Measurements from ENCODE around the gene AKAP11. TPM values are rescaled to one million over a fixed set of nuclear protein-coding genes. Genes with fewer than 3 reads are reported as not detected.
"Not testable (repeated sequence)": the region's sequence is repeated elsewhere in the genome, so short reads cannot be mapped to it uniquely, and the experiment has no call there.

Gene AKAP11
- 23.2 TPM for polyA plus RNA-seq (ENCODE audit: insufficient read length)

DNA sequence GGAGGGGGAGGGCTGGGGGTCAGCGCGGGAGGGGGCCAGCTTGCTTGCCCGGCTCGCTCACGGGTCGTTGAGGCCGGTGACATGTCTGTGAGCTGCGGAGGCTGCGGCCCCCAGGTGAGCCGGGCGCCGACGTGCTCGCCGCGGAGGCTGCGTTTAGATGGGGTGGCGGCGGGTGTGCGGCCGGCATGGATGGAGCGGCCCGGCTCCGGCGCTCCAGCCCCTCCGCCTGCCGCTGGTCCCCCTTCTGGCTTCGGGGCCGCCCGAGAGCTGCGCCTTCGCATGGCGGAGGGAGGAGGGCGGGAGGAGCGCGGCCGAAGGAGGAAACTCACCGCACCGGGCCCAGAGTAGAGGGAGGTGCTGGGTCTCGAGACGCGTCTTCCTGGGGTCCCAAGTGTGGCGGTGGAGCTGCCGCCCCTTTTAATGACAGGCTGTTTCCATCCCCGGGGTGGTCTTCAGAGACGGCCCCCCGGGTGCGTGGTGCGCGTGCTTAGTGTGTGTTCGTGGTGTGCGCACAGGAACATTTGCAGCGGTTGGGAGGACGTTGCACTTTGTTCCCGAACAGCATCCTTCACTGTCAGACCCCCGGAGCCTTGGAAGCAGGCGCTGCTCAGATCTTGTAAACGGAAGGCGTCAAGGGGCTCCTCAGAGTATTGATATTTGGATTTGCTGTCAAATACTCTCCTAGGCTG lies at the start of gene AKAP11:
Gene AKAP11, plus strand, starts transcription at position 38 of the 689 bp plus-strand sequence. CDS start 14,197 bp downstream, outside the sequence.
- DNase-seq (ENCODE audit: low read depth) = no peak

DNA sequence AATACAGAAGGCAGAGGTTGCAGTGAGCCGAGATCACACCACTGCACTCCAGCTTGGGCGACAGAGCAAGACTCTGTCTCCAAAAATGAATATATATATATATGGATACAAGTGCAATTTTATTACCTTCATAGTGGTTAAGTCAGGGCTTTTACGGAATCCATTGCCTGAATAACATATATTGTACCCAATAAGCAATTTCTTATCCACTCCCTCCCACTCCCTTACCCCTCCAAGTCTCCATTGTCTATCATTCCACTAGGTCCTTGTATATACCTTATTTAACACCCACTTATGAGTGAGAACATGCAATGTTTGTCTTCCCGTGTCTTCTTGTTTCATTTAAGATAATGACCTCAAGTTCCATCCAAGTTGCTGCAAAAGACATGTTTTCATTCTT lies 48.3 kb upstream of the AKAP11 start:
- no peak for DNase-seq (ENCODE audit: low read depth)

DNA sequence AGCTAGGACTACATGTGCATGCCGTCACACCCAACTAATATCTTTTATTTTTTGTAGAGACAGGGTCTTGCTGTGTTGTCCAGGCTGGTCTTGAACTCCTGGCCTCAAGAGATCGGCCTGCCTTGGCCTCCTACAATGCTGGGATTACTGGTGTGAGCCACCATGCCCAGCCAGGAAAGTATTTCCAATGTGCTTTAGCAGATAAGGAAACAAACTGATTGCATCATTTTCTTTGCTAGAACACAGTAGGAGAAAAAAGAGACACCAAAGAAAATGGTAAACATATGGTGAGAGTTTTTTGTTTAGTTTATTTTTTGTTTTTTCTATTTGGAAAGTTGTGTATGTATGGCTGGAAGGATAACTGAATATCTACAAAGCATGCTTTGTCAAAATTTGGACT lies 46.9 kb upstream of the AKAP11 start:
- no peak for DNase-seq (ENCODE audit: low read depth)

DNA sequence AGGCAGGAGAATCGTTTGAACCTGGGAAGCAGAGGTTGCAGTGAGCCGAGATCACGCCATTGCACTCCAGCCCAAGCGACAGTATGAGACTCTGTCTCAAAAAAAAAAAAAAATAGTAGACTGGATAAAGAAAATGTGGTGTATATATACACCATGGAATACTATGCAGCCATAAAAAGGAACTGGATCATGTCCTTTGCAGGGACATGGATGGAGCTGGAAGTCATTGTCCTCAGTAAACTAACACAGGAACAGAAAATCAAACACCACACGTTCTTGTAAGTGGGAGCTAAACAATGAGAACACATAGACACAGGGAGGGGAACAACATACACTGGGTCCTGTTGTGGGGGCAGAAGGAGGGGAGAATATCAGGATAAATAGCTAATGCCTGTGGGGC lies 45.2 kb upstream of the AKAP11 start:
- DNase-seq (ENCODE audit: low read depth) = not testable (repeated sequence)

DNA sequence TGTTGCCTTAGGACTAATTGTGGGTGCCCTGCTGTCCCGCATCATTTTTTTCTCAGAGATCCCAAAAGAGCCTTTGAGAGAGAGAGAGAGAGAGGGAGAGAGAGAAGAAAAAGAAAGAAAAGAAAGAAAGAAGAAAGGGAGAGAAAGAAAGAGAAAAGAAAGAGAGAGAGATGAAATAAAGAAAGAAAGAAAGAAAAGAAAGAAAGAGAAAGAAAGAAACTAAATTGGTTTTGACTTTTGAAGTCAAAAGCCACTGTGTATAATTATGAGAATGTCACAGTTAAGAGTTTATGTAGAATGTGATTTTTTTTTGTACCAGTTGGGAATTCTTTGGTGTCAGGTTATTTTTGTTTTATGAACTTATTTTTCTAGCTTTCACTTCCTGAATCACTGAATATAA lies 43.4 kb upstream of the AKAP11 start:
- no peak for DNase-seq (ENCODE audit: low read depth)

DNA sequence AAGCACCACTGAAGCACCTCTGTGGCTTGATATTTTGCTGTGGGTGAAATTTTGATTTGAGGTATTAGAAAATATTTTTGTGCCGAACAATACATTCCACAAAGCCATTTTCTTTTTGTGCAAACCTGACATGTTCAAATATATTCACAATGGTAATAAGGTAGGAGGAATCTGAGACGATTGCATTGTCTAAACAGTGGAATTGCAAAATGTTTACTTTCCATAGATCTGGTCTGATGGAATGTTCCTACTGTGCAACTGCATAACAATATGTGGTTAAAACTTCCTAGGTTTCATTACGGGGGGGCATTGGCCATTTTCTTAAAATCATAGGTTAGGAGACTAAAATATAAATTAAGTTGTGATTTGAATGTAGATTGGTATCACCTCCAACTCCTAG lies 42.7 kb upstream of the AKAP11 start:
- no peak for DNase-seq (ENCODE audit: low read depth)

DNA sequence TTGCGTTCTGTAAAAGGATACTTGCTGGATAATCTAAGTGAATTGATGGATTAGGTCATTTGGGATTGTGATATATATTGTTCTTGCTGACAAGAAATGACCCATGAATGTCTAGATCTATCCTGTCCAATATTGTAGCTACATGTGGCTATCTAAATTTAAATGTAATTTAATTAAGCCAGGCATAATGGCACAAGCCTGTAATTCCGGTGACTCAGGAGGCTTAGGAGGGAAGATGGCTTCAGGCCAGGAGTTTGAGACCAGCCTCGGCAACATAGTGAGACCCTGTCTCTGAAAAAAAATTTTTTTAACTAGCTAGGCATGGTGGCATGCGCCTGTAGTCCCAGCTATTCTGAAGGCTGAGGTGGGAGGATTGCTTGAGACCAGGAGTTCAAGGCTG lies 39.3 kb upstream of the AKAP11 start:
- no peak for DNase-seq (ENCODE audit: low read depth)

DNA sequence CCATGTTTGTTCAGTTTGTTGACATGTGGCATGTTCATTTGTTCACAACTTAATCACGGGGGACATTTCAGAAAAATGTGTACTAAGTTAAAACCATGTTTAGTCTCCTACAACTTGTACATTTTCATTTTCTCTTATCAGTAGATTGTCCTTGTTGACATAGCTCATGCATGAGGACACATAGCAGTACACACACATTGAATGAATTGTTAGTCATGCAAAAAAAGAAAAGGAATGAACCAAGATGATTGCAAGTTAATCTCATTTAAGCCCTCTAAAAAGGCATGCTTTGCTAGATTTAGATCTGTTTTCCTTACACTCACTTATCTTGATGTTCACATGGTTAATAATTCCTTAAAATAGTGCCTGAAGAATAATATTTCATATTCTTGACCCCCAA lies 38.2 kb upstream of the AKAP11 start:
- DNase-seq (ENCODE audit: low read depth) = no peak

DNA sequence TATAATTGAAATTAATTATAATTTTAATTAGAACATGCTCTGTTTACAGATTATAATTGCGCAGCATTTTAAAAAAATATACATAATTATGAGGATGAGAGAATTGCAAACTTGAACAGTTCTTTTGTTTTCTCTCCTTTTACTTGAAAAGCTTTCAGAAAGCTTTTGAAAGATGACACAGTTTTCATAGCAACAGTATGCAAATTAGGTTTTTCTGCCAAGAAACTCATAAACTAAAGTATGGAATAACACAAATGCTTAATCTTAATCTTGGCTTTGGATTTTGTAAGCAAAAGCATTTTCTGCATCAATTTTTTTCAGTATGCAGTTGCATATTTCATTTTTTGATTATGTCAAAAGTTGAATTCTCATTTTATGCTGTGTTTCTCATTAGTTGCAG lies 32.8 kb upstream of the AKAP11 start:
- DNase-seq (ENCODE audit: low read depth) = no peak

- DNase-seq (ENCODE audit: low read depth) = no peak
Measured at GRCh38 chr13:42239644-42240043, 32.3 kb upstream of the AKAP11 start.

- DNase-seq (ENCODE audit: low read depth) = no peak
Measured at GRCh38 chr13:42246541-42246940, 25.4 kb upstream of the AKAP11 start.

DNA sequence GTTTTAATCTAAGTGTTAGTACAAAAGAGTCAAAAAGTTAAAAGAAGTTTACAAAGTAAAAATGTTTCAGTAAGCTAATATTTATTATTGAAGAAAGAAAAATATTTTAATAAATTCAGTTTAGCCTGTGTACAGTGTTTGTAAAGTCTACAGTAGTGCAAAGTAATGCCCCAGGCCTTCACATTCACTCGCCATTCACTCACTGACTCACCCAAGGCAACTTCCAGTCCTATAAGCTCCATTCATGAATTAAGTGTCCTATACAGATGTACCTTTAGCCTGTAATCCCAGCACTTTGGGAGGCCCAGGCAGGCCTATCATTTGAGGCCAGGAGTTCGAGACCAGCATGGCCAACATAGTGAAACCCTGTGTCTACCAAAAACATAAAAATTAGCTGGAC lies 24.1 kb upstream of the AKAP11 start:
- no peak for DNase-seq (ENCODE audit: low read depth)

DNA sequence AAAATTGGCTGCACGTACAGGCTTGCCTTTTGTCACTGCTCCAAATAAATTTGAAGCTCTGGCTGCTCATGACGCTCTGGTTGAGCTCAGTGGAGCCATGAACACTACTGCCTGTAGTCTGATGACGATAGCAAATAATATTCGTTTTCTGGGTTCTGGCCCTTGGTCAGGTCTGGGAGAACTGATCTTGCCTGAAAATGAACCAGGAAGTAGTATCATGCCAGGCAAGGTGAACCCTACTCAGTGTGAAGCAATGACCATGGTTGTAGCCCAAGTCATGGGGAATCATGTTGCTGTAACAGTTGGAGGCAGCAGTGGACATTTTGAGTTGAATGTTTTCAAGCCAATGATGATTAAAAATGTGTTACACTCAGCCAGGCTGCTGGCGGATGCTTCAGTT lies 16.1 kb upstream of the AKAP11 start:
- no peak for DNase-seq (ENCODE audit: low read depth)

DNA sequence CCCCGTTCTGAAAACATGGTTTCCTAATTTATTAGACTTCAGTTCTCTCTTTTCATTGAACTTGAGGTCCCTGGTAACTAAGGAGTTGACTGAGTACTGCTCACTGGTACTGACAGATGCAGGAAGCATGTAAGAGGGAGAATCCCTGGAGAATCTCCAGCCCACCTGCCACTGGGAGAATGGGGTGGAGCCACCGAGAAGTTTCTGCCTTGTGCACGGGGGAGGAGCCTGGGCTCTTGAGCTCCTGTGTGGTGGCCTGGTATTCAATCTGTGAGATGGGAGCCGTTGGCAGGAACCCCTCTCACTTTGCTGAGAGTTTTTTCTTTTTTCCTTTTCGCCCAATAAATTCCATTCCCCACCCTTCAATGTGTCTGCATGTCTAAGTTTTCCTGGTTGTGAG lies 13.2 kb upstream of the AKAP11 start:
- no peak for DNase-seq (ENCODE audit: low read depth)

GRCh38 chr13:42259515-42259914 lies 12.4 kb upstream of the AKAP11 start:
- no peak for DNase-seq (ENCODE audit: low read depth)

DNA sequence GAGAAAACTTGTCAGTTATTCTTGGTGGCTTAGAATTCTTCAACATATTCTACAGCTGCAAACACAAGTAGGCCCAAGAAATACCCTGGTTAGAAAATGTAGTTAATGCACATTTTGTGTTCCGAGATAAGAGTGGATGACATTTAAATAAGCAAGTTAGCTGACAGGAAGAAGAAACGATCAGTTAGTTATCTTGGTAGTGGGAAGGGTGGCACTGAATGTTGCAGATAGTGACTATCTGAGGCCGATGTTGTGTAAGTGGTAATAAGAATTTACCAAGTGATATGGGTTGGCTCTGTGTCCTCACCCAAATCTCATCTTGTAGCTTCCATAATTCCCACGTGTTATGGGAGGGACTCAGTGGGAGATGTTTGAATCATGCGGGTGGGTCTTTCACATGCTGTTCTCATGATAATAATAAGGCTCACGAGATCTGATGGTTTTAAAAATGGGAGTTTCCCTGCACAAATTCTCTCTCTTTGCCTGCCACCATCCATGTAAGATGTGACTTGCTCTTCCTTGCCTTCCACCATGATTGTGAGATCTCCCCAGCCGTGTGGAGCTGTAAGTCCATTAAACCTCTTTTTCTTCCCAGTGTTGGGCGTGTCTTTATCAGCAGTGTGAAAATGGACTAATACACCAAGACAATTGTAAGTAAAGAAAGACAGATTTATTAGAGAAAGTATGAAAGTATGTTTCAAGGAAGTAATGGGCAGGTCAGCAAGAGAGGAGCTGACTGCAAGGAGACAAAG lies 10.9 kb upstream of the AKAP11 start:
- DNase-seq (ENCODE audit: low read depth) = no peak

DNA sequence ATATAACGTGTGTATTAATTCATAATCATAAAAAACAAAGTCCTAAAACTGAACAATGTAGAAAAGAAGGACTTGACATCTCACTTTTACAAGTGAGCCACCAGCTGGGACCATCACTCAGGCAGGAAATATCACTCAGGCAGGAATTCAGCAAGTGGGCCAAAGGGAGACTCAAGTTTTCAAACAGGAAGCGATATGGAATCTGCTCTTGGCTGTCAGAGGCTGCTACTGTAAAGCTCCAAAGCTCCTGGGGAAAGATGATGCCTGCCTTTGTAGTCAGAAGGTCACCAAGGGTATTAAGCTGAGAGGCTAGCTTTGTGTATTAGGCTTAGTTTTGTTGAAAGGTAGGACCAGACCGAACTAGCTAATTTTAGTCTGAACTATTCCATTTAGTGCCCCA lies 5.5 kb upstream of the AKAP11 start:
- DNase-seq (ENCODE audit: low read depth) = no peak

DNA sequence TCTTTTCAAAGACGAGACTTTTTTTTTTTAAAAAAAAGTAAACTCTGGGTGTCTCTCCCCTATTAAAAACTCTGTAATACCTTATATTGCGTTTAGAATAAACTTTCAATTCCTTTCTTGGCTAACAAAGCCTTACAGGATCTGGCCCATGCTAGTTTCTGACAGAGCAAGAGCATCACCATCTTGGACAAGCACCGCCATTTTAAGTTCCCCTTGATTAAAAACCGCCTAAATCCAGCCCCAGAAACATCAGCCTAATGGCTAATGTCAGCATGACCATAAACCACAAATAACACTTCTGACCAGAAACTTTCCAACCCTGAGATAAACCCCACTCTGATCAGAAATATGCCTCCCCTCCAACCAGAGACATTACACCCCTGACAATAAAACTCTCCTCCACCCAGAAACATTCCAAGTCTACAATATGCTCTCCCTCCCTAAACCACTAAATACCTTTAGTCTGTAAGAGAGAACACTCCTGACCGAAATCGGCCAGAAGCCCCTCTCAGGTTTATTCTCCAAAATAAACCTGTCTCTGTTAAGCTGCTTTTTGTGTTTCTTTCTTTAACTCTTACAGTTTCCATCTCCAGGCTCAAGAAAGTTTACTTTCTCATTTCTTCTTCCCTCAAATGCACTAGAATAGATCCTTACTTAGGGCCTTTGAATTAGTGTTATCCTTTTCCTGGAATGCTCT lies 1.6 kb upstream of the AKAP11 start:
- DNase-seq (ENCODE audit: low read depth) = no peak

- no peak for DNase-seq (ENCODE audit: low read depth)
Measured at GRCh38 chr13:42270857-42271215, 1.1 kb upstream of the AKAP11 start.

GRCh38 chr13:42271337-42272114 lies 426 bp upstream of the AKAP11 start:
- DNase-seq (ENCODE audit: low read depth) = peak; percentile 96

GRCh38 chr13:42272804-42273175 lies 838 bp downstream of the AKAP11 start:
- DNase-seq (ENCODE audit: low read depth) = no peak

Measured in forelimb muscle (tissue), 1 donor.